Stimulated activated CD4-positive, alpha-beta T cell treated with anti-CD3 and anti-CD28 coated beads, Interleukin-1b, Interleukin-23, amount 100 ng/mL, for 1 hour (primary cell): ENCODE results near the gene FIG4.
"Not testable (repeated sequence)": the region's sequence is repeated elsewhere in the genome, so short reads cannot be mapped to it uniquely, and the experiment has no call there.

ENCODE experiments used
- DNase-seq, 2 donors: peaks; one replicate each; pipeline ENCODE4 v3.0.0-alpha.2; 2020; ENCODE audit warnings: low read depth in 2 of 2

The FIG4 gene

DNA sequence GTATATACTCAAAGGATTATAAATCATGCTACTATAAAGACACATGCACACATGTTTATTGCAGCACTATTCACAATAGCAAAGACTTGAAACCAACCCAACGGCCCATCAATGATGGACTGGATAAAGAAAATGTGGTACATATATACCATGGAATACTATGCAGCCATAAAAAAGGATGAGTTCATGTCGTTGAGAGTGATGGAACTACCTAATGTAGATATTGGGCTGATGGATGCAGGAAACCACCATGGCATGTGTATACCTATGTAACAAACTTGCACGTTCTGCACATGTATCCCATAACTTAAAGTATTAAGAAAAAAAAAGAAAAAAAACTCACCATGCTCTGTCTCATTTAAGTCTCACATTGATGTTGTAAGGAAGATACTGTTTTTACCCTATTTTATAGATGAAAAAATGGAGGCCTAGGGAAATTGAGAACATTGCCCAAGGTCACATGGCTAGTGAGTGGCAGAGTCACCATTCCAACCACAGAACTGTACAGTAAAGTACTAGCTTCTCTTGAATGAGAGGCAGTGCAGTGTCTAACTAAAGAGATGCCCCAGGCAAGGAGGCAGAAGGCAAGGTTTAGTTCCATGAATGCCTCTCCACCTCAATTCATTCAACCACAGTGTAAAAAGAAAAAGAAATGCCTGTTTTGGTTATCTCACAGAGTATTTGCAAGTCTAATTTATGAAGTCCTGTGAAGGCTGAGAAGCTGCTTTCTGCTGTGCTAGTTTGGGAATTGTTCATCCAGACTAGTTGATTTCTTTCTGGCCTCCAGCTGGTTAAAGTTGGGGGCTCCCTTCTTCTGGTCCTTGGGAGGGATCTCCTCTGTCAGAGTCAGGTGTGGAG is 68.2 kb downstream of the FIG4 start:
- no peak for DNase-seq

DNA sequence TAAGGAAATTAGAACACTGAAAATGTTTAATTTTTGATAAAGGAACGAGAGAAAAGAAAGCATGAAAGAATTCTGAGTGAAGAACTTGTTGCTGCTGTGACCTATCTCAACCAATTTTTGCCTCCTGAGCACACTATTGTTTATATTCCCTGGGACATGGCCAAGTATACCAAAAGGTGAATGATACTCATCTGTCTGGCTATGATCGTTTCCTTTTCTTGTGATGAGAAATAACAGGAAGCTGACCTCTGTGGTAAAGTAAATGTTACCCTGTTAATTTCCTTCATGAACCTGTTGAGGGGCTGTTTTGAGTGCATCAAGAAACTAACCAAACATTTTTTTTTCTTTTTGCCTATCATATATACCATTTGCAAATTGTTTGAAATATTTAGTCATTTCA is 69.1 kb downstream of the FIG4 start:
- no peak for DNase-seq

DNA sequence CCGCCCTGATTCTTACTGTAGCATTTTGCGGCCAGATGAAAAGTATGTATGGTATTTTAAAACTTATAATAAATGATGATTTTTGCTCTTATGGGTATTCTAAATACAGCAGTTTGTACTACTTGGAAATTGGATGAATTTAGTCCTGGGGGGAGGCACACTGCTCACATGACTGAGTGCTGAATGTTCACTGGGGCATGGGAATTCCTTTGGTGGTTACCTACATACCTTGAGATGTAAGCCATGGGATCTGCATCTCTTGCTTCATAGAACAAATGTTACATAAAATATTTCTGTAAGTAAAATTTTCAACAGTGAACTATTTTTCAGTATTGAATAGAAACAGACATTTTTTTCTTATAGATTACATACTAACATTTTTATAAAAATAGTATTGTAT is 71.1 kb downstream of the FIG4 start:
- DNase-seq, result no peak

DNA sequence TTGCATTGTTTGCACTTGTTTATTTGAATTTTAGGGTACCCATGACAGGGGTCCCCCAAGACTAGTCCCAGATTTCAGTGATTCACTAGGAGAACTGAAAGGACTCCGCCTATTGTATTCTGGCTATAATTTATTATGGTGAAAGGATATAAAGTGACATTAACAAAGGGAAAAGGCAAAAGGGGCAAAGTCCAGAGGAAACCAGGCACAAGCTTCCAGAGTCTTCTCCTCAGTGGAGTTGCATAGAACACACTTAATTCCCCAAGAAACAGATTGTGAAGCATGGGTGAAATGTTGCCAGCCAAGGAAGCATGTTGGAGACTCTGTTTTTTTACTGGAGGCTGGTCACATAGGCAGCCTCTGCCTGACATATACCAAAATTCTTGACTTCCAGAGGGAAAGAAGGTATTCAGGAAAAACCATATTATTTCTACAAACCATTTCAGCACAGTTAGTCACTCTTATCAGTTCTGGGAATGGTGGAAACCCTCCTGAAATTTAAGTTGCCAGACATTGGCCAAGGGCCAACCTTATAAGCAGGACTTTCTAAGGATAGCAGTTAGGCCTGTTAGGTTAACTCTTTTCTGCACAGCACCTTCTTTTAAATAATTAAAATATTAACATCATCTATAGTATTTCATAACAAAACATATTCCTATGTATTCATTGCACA is 71.8 kb downstream of the FIG4 start:
- no peak for DNase-seq

DNA sequence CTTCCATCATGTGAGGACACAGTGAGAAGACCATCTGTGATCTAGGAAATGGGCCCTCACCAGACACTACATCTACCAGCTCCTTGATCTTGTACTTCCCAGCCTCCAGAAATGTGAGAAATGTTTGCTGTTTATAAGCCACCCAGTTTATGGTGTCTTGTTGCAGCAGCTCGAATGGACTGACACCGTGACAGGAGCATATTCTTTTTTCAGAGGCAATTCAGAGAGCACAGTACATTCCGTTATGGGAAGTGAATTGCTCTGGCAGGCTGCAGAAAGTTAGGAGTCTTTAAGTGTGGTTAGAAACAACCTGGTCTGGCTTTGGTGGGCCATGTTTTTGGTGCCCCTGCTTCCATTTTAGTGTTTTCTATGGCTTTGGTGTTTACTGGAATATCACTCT is 75.1 kb downstream of the FIG4 start:
- DNase-seq, result no peak

DNA sequence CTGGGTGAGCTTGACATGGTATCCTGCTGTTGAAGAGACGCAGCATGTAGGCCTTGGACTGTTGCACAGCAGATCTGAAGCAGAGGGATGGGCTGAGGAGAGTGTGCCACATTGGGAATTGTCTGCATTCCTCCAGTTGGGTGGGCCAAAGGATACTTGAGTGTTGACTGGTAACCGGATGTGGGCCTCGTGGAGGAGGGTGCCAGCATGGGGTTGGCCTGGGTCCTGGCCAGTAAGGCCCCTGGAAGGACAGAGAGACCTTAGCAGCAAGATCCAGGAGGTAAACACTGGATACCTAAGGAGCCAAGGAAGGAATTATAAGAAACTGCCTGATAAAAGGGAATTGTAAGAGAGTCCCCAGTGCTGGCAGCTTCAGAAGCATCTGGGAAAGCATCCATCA is 76.9 kb downstream of the FIG4 start:
- no peak for DNase-seq

DNA sequence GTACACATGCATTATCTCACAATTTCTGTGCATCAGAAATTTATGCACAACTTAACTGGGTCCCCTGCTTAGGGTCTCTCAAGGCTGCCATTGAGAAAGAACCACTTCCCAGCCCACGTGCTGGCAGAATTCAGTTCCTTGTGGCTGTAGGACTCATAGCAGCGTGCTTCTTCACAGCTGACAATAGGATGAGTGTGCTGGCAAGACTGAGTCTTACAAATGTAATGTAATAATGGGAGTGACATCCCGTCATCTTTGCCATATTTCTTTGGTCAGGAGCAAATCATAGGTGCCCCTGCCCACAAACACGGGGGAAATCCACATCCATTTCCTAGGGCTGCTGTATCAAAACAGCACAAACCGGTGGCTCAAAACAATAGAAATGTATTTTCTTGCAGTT is 77.4 kb downstream of the FIG4 start:
- DNase-seq, result no peak

DNA sequence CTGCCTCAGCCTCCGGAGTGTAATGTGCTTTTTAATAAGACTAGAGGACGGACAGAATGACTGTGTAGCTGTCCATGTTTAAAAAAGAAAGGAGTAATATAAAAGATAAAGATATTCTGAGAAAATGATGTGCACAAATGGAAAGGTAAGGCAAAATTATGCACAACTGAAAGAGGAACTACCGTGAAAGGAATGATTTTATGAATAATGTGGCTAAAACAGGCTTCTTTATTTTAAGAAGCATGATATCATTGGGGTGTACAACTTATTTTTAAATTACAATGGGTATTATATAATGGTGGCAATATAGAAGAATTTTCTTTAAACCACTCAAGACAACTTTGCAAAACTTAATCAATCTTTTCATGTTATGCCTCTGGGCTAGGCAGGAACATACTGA is 78.1 kb downstream of the FIG4 start:
- DNase-seq, result no peak

DNA sequence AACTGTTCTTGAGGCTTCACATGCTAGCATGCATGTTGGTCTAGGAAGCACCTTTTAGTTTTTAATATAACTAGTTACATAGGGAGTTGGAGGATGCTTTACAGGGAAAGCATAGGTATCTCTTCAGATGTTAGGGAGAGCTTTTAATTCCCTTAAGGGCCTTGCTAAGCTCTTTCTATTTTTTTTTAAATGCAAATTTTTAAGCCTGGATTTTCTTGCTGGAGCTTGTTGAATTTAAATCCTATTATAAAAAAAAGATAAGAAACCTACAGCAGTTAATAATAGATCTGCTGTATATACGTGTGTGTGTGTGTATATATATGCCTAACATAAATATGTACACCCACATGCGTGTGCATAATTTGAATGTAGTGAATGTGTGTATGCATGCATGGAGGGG is 79.0 kb downstream of the FIG4 start:
- DNase-seq, result no peak

DNA sequence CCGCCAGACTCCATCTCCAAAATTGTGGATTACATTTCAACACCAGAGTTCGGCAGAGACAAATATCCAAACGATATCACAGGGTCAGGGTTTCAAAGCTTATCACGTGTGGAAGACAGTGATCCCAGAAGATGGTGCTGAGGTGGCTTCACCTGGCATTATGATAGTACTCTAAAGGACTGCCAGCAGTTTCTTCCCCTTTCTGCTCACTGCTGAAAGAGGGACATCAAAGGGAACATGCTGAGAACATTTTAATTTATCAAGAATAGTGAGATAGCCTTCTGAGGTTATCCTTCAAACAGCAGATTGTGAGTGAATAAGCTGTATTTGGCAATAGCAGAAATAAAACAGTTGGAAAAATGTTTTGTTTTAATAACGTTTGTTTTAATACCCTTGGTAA is 79.7 kb downstream of the FIG4 start:
- no peak for DNase-seq

DNA sequence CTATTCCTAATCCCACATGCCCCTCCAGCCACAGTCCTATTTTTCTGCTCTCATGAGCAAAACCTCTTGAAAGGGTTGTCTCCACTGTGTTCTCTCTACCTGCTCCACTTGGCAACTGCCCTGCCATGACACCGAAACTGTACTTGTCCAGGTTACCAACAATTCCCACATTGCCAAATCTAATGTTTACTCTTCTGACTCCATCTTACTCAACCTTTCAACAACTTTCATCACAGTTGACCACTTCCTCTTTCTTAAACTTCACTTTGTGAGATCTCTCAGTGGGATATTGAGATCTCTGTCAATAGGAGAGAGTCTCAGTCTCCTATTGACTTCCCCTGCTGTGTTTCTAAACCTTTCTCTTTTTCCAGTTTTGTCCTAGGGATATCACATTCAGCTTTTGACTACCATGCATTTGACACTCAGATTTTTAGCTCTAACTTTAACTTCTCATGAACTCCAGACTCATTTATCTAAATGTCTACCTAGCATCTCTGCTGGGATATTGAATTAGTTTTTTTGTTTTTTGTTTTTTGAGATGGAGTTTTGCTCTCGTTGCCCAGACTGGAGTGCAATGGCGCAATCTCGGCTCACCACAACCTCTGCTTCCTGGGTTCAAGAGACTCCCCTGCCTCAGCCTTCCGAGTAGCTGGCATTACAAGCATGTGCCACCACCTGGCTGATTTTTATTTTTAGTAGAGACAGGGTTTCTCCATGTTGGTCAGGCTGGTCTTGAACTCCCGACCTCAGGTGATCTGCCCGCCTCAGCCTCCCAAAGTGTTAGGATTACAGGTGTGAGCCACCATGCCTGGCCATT is 81.1 kb downstream of the FIG4 start:
- not testable (repeated sequence) for DNase-seq

DNA sequence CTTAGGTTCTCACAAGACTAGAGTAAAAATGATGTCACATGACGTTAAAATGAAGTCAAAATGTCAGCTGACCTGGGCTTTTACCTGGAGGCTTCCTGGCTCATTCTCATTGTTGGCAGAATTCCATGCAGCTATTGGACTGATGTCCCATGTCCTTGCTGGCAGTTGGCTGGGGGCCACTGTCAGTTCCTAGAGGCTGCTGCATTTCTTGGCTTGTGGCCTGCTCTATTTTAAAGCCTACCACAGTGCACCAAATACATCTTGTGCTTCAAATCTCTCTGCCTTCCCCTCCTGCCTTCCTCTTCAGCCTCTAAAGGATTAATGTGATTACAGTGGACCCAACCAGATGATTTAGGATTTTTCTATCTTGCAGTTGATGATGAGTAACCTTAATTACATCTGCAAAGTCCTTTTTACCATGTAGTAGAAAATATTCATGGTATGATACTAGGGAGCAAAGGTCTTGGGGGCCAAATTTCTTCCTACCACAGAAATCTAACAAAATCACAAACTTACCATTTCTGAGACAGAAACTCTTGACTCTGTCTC is 81.9 kb downstream of the FIG4 start:
- no peak for DNase-seq

DNA sequence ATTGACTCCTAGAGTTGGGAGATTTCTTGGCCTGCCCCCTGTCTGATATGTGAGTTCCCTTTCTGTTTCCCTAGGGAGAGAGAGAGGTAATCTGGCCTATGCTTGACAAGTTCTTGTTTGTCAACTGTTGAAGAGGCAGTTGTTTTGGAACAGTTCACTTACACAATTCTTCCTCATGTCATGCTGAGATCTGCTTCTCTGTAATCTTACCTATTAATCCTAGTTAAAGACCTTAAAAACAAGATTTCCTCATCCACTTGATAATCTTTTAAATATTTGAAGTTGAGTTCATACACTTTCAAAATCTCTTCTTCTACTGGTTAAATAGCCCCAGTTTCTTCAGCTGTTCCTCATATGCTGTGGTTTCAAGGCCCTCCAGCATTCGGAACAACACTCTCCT is 89.9 kb downstream of the FIG4 start:
- DNase-seq, result no peak

DNA sequence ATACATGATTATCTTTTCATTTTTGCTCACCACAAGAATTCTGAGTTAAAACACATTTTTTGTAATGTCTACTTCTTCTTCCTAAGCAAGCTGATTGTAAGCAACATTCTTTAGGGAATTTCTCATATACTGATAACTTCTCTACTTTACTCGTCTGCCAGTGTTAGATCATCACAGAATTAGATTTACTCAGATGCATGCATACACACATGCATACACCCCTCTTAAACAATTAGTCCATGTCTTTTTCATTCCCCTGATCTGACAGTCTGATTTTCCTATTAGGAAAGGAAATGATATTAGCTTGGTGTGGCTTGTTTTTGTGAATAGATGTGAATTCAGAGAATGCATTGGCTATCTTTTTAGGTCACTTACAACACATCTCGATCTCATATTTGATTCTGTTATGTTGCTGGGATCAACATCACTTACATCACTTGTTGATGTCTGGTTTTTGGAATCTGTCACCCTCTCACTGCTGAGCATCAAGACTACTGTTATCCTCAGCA is 91.4 kb downstream of the FIG4 start:
- no peak for DNase-seq

DNA sequence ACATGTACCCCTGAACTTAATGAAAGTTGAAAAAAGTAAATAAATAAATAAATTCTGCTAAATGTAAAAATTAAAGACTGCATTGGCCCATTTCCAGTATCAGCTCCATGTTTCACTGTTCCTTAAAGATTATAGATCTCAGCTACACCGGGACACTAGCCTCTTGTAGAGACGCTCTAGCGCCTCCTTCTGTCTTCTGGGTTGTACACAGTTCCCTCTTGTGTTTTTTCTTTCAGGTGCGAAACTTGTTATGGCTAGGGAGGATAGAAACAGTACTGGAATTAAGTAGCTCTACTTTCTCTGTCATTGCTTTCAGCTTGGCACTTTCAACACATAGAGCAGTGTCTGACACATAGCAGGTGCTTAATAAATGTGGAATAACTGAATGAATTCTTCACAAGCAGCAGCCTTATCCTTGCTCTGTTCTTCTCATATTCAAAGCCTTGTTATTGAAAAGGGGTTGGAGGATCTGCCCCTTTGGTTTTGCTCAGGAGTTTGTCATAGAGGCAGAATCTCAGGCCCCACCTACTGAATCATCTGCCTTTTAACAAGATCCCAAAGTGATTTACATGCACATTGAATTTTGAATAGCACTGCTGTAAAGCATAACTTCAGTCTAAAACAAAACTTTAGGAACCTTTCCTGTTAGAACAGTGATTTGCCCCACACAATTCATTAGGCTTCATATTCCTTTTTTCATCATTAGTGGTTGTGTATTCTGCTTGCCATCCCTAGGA is 92.3 kb downstream of the FIG4 start:
- no peak for DNase-seq

DNA sequence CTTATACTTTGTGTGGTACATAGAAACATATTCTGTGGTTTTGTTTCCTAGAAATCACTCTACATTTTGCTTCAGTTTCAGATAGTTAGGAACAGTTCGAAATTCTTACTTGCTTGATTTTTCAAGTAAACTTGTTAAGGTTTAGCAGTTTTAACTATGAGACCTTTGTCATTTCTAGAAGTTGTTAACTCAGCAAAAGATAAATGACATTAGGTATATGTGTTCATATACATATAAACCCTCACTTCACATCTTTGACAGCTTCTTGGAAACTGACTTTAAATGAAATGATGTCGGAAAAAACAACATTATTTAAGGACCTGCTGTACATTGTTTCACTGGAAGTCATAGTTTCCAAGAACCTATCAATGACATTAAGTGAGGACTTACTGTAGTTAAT is 96.2 kb downstream of the FIG4 start:
- no peak for DNase-seq

DNA sequence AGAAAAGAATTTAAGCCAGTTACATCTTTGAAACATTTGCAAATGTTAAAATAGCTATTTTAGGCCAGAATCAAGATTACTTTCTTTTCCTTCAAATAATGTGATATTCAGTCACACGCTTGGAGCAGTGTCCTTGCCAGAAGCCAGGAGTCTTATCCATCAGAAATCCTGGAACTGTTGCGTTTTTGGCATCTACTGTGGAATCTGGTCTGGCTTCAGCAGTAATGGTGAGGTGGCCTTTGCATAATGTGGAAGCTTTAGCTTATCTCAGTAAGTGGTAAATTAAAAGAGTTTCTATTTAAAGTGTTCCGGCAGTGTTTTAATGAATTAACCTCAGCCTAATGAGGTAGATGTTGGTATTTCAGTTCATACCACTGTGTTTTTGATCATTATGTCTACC is 97.6 kb downstream of the FIG4 start:
- DNase-seq, result no peak

DNA sequence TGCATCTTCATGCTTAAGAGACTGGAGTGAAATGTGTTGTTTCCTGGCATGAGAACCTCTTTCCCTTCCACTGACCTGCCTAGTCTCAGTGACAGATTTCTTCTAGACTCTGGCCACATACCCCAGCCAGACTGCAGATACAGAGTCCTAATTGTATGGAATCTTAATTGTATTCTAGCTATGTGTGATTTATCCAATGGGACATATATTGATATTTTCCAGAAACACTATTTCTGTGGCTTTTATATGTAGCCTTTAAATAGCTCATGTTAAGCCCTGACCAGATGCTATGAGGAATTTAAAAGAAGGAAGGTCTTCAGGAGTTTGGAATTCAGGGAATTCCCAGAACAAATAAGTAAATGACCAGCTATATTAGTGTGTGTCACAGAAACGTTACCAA is 99.0 kb downstream of the FIG4 start:
- no peak for DNase-seq

DNA sequence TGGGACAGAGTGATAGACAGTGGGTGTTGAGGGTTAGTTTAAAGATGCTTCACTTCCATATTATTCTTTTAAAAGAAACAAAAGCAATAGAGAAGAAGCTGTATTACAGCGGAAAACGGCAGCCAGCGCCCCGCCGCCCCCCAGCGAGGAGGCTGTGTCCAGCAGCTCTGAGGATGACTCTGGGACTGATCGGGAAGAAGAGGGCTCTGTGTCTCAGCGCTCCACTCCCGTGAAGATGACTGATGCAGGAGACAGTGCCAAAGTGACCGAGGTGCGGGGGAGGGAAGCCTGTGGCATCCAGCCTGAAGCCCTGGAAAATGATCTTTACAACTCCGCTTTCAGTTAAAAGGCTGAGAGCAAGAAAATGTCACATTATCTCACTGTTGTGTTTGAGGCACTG is 100.2 kb downstream of the FIG4 start:
- DNase-seq, result no peak

DNA sequence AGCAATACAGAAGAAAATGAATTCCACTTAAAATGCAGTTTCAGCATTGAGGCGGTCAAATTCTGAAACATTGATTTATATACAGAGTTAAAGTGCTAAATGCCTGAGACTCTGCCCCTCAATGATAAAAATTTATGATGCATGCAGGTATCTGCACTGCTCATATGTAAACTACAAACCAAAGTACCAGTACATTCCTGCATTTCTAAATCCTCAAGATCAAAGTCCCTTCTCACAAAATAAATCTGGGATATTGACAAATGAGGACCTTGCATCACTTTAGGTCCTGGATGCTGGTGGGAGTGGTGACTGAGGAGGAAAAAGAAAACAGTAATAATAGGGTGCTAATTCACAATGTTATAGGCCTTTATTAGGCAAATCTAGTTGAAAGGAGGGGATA is 101.9 kb downstream of the FIG4 start:
- no peak for DNase-seq

DNA sequence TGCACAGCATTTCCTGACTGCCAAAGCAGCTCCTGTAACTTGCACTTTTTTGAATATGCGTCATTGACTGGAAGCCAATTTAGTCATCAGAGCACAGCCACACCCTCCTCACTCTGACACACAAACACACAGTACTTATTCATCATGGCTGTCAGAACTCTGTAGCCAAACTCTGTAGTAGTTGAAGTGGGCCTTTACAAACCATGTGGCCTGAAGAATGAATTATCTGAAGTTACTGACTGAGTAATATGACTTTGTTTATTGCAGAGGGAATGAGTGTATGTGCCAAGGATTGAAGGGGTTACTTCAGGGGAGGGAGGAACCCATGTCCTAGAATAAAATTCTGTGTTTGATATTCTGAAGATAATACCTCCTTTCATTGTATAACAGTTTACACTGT is 102.7 kb downstream of the FIG4 start:
- DNase-seq, result no peak
